Endothelial cell of umbilical vein (primary cell): ENCODE results near the gene DPY19L3. TPM values are rescaled to one million over a fixed set of nuclear protein-coding genes. Genes with fewer than 3 reads are reported as not detected.
"Not testable (repeated sequence)": the region's sequence is repeated elsewhere in the genome, so short reads cannot be mapped to it uniquely, and the experiment has no call there.

Source experiments
- BruUV-seq: library from RNA; stranded (reverse); fragments of 400-500 nt; replicated peaks from 2 replicates; lab custom pipeline; 2021; lab: Mats Ljungman, UMichigan
- CTCF ChIA-PET: fragments of 300-600, 350-600 bp; sonication (Branson Sonifier 250); formaldehyde crosslinking; loops from one replicate; lab custom pipeline; 2021; ENCODE audit warnings: antibody characterized with exemption, inconsistent platforms; lab: Charles Lee
- POLR2A ChIA-PET: fragments of 300-600, 350-600 bp; sonication (Branson Sonifier 250); formaldehyde crosslinking; loops from one replicate; lab custom pipeline; 2021; ENCODE audit warnings: antibody characterized with exemption, inconsistent platforms; lab: Charles Lee
- DNase-seq: peaks from one replicate; pipeline ENCODE4 v3.0.0-alpha.2; 2011; ENCODE audit warnings: low read depth, low spot score
- FAIRE-seq: peaks from 2 replicates; lab custom pipeline; 2011; peaks lifted over from hg19 to GRCh38; lab: Jason Lieb, UNC
- H2AFZ ChIP-seq: 2 replicates; pipeline ENCODE4 v1.6.0; 2012; ENCODE audit warnings: low read depth, low read length, control low read depth, inconsistent platforms
- H3K27ac ChIP-seq: 2 replicates; pipeline ENCODE4 v1.5.1; 2011; ENCODE audit warnings: low read depth, mild to moderate bottlenecking, control low read depth, low read length, moderate library complexity; ENCODE audit not compliant: insufficient read depth
- H3K27me3 ChIP-seq, 2 experiments: 2 replicates each; pipeline versions ENCODE4 v1.6.0 to v1.6.1; 2011; ENCODE audit warnings: low read length in 2 of 2, mixed read lengths in 1 of 2; ENCODE audit not compliant: control insufficient read depth in 2 of 2, insufficient read depth in 2 of 2
- H3K36me3 ChIP-seq, 2 experiments: 2 replicates in 1 of 2; 3 replicates in 1 of 2; pipeline ENCODE4 v1.5.1; 2011; ENCODE audit warnings: low read length in 2 of 2, mild to moderate bottlenecking in 1 of 2, moderate library complexity in 1 of 2; ENCODE audit not compliant: control insufficient read depth in 2 of 2, insufficient read depth in 2 of 2; ENCODE audit errors: extremely low read depth in 1 of 2
- H3K4me1 ChIP-seq: 3 replicates; pipeline ENCODE4 v1.5.1; 2011; ENCODE audit warnings: mild to moderate bottlenecking, low read length; ENCODE audit not compliant: control insufficient read depth, insufficient read depth; ENCODE audit errors: extremely low read depth
- H3K4me2 ChIP-seq: 2 replicates; pipeline ENCODE4 v1.6.1; 2011; ENCODE audit warnings: low read length, control low read depth, mixed read lengths; ENCODE audit not compliant: insufficient read depth
- H3K4me3 ChIP-seq, 3 experiments: fragments of 200-600 bp in 1 of 3; sonication (generic), shearing (Covaris generic) in 1 of 3; replicated peaks in 1 of 3; 2 replicates each; pipeline ENCODE4 v1.5.1; 2011 to 2016; ENCODE audit warnings: control low read depth in 3 of 3, low read length in 3 of 3, mild to moderate bottlenecking in 2 of 3, inconsistent platforms in 1 of 3, low read depth in 1 of 3, moderate library complexity in 1 of 3; ENCODE audit not compliant: insufficient read depth in 1 of 3
- H3K79me2 ChIP-seq: 2 replicates; pipeline ENCODE4 v1.6.0; 2012; ENCODE audit warnings: low read length, inconsistent platforms; ENCODE audit not compliant: control insufficient read depth, insufficient read depth
- H3K9ac ChIP-seq: replicated peaks from 2 replicates; pipeline ENCODE3; 2011; ENCODE audit warnings: low read length, control low read depth; ENCODE audit not compliant: insufficient read depth; ENCODE audit errors: extremely low read depth
- H3K9me1 ChIP-seq: replicated peaks from 3 replicates; pipeline ENCODE4 v1.6.0; 2011; ENCODE audit warnings: mild to moderate bottlenecking, low read length; ENCODE audit not compliant: control insufficient read depth, insufficient read depth; ENCODE audit errors: extremely low read depth
- H3K9me3 ChIP-seq: replicated peaks from 2 replicates; pipeline ENCODE4 v1.5.1; 2012; ENCODE audit warnings: low read length, inconsistent platforms; ENCODE audit not compliant: control insufficient read depth, insufficient read depth
- H4K20me1 ChIP-seq: replicated peaks from 2 replicates; pipeline ENCODE3; 2011; ENCODE audit warnings: mild to moderate bottlenecking, low read length; ENCODE audit not compliant: control insufficient read depth, insufficient read depth; ENCODE audit errors: extremely low read depth
- CTCF ChIP-seq, 2 donors: IDR thresholded peaks; 1 replicate in 1 of 2; 2 replicates in 1 of 2; pipeline ENCODE4 v1.5.1; 2011; ENCODE audit warnings: low read length in 2 of 2, mild to moderate bottlenecking in 2 of 2, moderate library complexity in 2 of 2, control low read depth in 1 of 2, inconsistent platforms in 1 of 2, low read depth in 1 of 2; ENCODE audit not compliant: insufficient read depth in 1 of 2; ENCODE audit errors: extremely low read depth in 1 of 2
- EZH2 ChIP-seq: IDR thresholded peaks from 2 replicates; pipeline ENCODE4 v1.6.1; 2012; ENCODE audit warnings: borderline replicate concordance, low read depth, mild to moderate bottlenecking, moderate library complexity, low read length, inconsistent platforms; ENCODE audit not compliant: severe bottlenecking
- FOS ChIP-seq: IDR thresholded peaks from 2 replicates; pipeline ENCODE4 v1.6.1; 2011; ENCODE audit warnings: mild to moderate bottlenecking, low read length, moderate library complexity, borderline replicate concordance; ENCODE audit not compliant: insufficient read depth
- GATA2 ChIP-seq: IDR thresholded peaks from 2 replicates; pipeline ENCODE4 v1.7.0; 2011; ENCODE audit warnings: low read depth, mild to moderate bottlenecking, moderate library complexity, mixed read lengths, low read length; ENCODE audit not compliant: insufficient read length, insufficient read depth
- JUN ChIP-seq: IDR thresholded peaks from 2 replicates; pipeline ENCODE4 v1.6.1; 2011; ENCODE audit warnings: borderline replicate concordance, low read depth; ENCODE audit not compliant: insufficient read length, insufficient read depth
- MAX ChIP-seq: IDR thresholded peaks from 2 replicates; pipeline ENCODE4 v1.6.1; 2011; ENCODE audit not compliant: insufficient read depth, insufficient read length
- MYC ChIP-seq: IDR thresholded peaks from one replicate; pipeline ENCODE4 v1.6.1; 2011; ENCODE audit warnings: mild to moderate bottlenecking, low read depth, low read length
- POLR2A ChIP-seq: IDR thresholded peaks from 2 replicates; pipeline ENCODE4 v1.6.1; 2012; ENCODE audit warnings: low read depth, mild to moderate bottlenecking, control low read depth, low read length
- POLR2AphosphoS5 ChIP-seq: IDR thresholded peaks from 2 replicates; pipeline ENCODE4 v1.6.1; 2012; ENCODE audit warnings: low read depth, mild to moderate bottlenecking, control low read depth, low read length, moderate library complexity; ENCODE audit not compliant: insufficient read depth
- dilution Hi-C: fragments of 300-500 bp; cut with MboI; formaldehyde crosslinking; loops from one replicate; pipeline ENCODE4 v1.15.0; 2019; ENCODE audit warnings: low sequenced_read_pairs; ENCODE audit not compliant: extremely low pct_ligation_motif_present
- intact Hi-C: fragments of 100-400 bp; cut with micrococcal nuclease; formaldehyde crosslinking; loops from one replicate; pipeline ENCODE4 v1.10.0; 2022
- polyA plus RNA-seq, 4 experiments: library from polyadenylated mRNA; depleted of rRNA in 3 of 4; stranded (reverse) in 3 of 4; unstranded in 1 of 4; fragments of >200 nt; gene quantifications; 2 replicates each; pipeline versions ENCODE4 v1.2.1 to v1.2.3, GENCODE V29; 2011 to 2012; ENCODE audit warnings: missing spikeins in 1 of 4
- total RNA-seq: library from RNA; stranded (reverse); gene quantifications from 2 replicates; pipeline ENCODE4 v1.2.3, GENCODE V29; 2021

The DPY19L3 gene
- total and polyA plus RNA-seq, 2 donors (not counting 3 experiments of a cell fraction or from before 2014, with no cell fraction given) = 36.1 to 39.5 TPM

- intact Hi-C loops = no loop called here
Measured at GRCh38 chr19:32442650-32443049, 37.1 kb downstream of the DPY19L3 start.

GRCh38 chr19:32447534-32447933 lies 42.0 kb downstream of the DPY19L3 start:
- POLR2A ChIA-PET, H3K9me3 ChIP-seq, H3K4me3 ChIP-seq, H3K4me1 ChIP-seq, H3K27ac ChIP-seq, H3K36me3 ChIP-seq, H4K20me1 ChIP-seq, FAIRE-seq, CTCF ChIA-PET, H3K9ac ChIP-seq, H3K79me2 ChIP-seq, intact Hi-C loops, H2AFZ ChIP-seq, H3K4me2 ChIP-seq, H3K27me3 ChIP-seq, dilution Hi-C loops, DNase-seq, H3K9me1 ChIP-seq, BruUV-seq: not testable (repeated sequence)

More at GRCh38 chr19:32442650-32443049, 37.1 kb downstream of the DPY19L3 start:
- no peak for FAIRE-seq
- Histone ChIP-seq H3K9me3 (no peaks in the 10 kb centered on the region), H3K36me3 (peaks cover 4 to 8% of the 10 kb centered on the region in 2 experiments), H3K9ac (no peak overlapping the region), H3K4me3 (no peak overlapping the region), H2AFZ (no peak overlapping the region), H3K27ac (no peak overlapping the region), H4K20me1 (no peaks in the 10 kb centered on the region), H3K4me2 (no peak overlapping the region), H3K79me2 (no peaks in the 10 kb centered on the region), H3K9me1 (no peaks in the 10 kb centered on the region), H3K4me1 (peaks cover 2% of the 10 kb centered on the region), H3K27me3 (no peaks in the 10 kb centered on the region)
- dilution Hi-C loops = no loop called here
- DNase-seq = no peak
- CTCF ChIA-PET = no interaction called here
- BruUV-seq = no TSS peak
- POLR2A ChIA-PET = no interaction called here
- TF ChIP-seq MYC (no peak), POLR2AphosphoS5 (no peak), POLR2A (no peak), GATA2 (no peak), EZH2 (no peak), FOS (no peak), CTCF (IDR thresholded peaks at IDR 0.05; ENCODE audit: extremely low read depth in 1 of 2, insufficient read depth in 1 of 2, low read depth in 1 of 2, low read length in 2 of 2) (no peak), MAX (no peak), JUN (no peak)
